Mucosa of stomach (tissue), 1 donor: Measurements from ENCODE around the gene TWIST1.

Experiments
- H3K27me3 ChIP-seq: one replicate; pipeline ENCODE4 v1.7.0; 2013; ENCODE audit warnings: mild to moderate bottlenecking, low read length; ENCODE audit not compliant: control insufficient read depth, insufficient read depth
- H3K36me3 ChIP-seq: one replicate; pipeline ENCODE4 v1.7.0; 2013; ENCODE audit warnings: low read length; ENCODE audit not compliant: control insufficient read depth, insufficient read depth
- H3K4me1 ChIP-seq: one replicate; pipeline ENCODE4 v1.7.0; 2013; ENCODE audit warnings: mild to moderate bottlenecking, low read length; ENCODE audit not compliant: control insufficient read depth, insufficient read depth
- H3K4me3 ChIP-seq: one replicate; pipeline ENCODE4 v1.7.0; 2013; ENCODE audit warnings: low read length
- H3K9ac ChIP-seq: one replicate; pipeline ENCODE4 v1.7.0; 2013; ENCODE audit warnings: mild to moderate bottlenecking, low read length, moderate library complexity
- H3K9me3 ChIP-seq: one replicate; pipeline ENCODE4 v1.7.0; 2013; ENCODE audit warnings: mild to moderate bottlenecking, low read length, moderate library complexity; ENCODE audit not compliant: control insufficient read depth
- donor health status: Pancreatic carcinoma.

TWIST1 gene

DNA sequence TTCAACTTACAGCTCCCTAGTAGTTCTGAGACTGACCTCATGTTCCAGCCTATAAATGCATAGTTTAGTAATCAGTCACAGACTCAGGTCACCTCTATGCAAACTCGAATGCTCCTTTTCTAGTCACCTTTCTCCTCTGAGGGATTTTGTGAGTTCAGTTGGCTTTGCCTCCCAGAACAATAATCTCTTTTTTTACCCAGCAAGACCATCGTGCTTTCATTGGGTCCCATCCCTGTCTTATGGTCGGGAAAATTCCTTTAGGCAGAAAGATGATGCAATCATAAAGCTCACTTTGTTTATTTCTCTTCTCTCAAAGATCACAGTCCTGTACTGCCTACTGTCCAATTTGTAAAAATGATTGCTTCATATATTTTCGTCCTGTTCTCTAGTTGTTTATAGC lies 38.4 kb downstream of the TWIST1 start:
- Histone ChIP-seq H3K9ac (no peak overlapping the region), H3K9me3 (no peaks in the 10 kb centered on the region), H3K27me3 (no peaks in the 10 kb centered on the region), H3K4me1 (no peaks in the 10 kb centered on the region), H3K36me3 (no peaks in the 10 kb centered on the region), H3K4me3 (no peak overlapping the region)

DNA sequence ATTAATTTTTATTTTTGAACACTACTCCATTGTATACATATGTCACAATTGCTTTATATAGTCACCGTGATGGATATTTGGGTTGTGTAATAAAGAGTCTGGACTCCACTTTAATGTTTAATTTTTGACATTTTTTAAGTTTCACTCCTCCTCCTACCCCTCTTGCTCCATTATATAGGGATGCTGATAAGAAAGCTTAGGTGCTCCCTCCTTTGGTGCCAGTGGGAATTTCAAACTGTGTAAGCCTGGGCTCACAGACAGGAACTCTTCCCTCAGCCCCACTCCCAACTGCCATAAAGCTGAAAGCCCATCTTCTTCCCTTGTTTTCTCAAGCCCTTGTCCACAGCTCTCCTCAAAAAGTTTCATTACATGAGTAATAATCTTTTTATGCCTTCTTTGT lies 47.6 kb downstream of the TWIST1 start:
- Histone ChIP-seq H3K9me3 (no peaks in the 10 kb centered on the region), H3K4me3 (no peak overlapping the region), H3K4me1 (no peaks in the 10 kb centered on the region), H3K36me3 (no peaks in the 10 kb centered on the region), H3K9ac (no peak overlapping the region), H3K27me3 (no peaks in the 10 kb centered on the region)

DNA sequence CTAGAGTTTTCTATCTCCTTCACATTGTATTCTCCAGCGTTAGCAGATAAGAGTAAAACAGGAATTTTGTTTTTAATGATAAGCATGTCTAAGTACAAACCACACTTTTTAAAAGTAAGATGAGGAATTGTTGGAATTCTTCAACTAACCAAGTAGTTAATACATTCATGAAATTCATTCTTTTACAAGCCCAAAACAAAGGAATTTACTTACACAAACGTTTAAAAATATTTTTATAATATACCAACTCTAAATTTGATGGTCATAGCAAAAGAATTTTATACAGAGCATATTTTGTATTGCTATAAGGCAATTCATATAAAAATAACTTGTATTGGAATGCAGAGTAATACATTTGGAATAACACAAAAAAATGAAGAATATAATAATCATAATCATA lies 51.3 kb downstream of the TWIST1 start:
- no peaks in the 10 kb centered on the region for H3K9me3 ChIP-seq
- H3K4me3 ChIP-seq = no peak overlapping the region
- no peaks in the 10 kb centered on the region for H3K36me3 ChIP-seq
- no peaks in the 10 kb centered on the region for H3K4me1 ChIP-seq
- no peaks in the 10 kb centered on the region for H3K27me3 ChIP-seq
- no peak overlapping the region for H3K9ac ChIP-seq
